WTC11 (cell line): ENCODE measurements around the gene MYO7B.

Experiments
- CREB1 ChIP-seq: sonication (generic); formaldehyde crosslinking; IDR thresholded peaks from 2 replicates; pipeline ENCODE4 v1.8.0; 2023; ENCODE audit warnings: mild to moderate bottlenecking, missing genetic modification reagents
- CREM ChIP-seq: sonication (generic); formaldehyde crosslinking; IDR thresholded peaks from 2 replicates; pipeline ENCODE4 v1.8.1; 2022; ENCODE audit warnings: mild to moderate bottlenecking, missing genetic modification reagents, moderate library complexity
- NFYB ChIP-seq: sonication (generic); formaldehyde crosslinking; conservative IDR thresholded peaks from 2 replicates; pipeline ENCODE4 v1.8.0; 2022; ENCODE audit warnings: low read depth, missing genetic modification reagents
- NR1H2 ChIP-seq: sonication (generic); formaldehyde crosslinking; IDR thresholded peaks from 2 replicates; pipeline ENCODE4 v1.9.0; 2021; ENCODE audit warnings: mild to moderate bottlenecking, moderate library complexity, missing genetic modification reagents
- RELA ChIP-seq: sonication (generic); formaldehyde crosslinking; IDR thresholded peaks from 2 replicates; pipeline ENCODE4 v1.8.1; 2022; ENCODE audit warnings: missing genetic modification reagents, mild to moderate bottlenecking, borderline replicate concordance
- SMAD3 ChIP-seq: sonication (generic); formaldehyde crosslinking; IDR thresholded peaks from 2 replicates; pipeline ENCODE4 v1.8.0; 2022; ENCODE audit warnings: missing genetic modification reagents, mild to moderate bottlenecking, borderline replicate concordance
- TEAD1 ChIP-seq: sonication (generic); formaldehyde crosslinking; IDR thresholded peaks from 2 replicates; pipeline ENCODE4 v1.8.0; 2022; ENCODE audit warnings: mild to moderate bottlenecking, missing genetic modification reagents
- TEAD4 ChIP-seq: sonication (generic); formaldehyde crosslinking; IDR thresholded peaks from 2 replicates; pipeline ENCODE4 v1.8.0; 2022; ENCODE audit warnings: mild to moderate bottlenecking, missing genetic modification reagents
- ZNF138 ChIP-seq: sonication (generic); formaldehyde crosslinking; conservative IDR thresholded peaks from 2 replicates; pipeline ENCODE4 v1.8.1; 2022; ENCODE audit warnings: mild to moderate bottlenecking, moderate library complexity, missing genetic modification reagents
- TF ChIP-seq, protein P1 (sequence below): fragments of 200-600 bp; IDR thresholded peaks from 2 replicates; pipeline ENCODE4 v1.8.0; 2022; ENCODE audit warnings: antibody characterized with exemption
- TF ChIP-seq, protein P2 (sequence below): sonication (generic); formaldehyde crosslinking; IDR thresholded peaks from 2 replicates; pipeline ENCODE4 v1.8.0; 2022; ENCODE audit warnings: mild to moderate bottlenecking, missing genetic modification reagents
- TF ChIP-seq, protein P3 (sequence below): sonication (generic); formaldehyde crosslinking; IDR thresholded peaks from 2 replicates; pipeline ENCODE4 v1.8.1; 2023; ENCODE audit warnings: mild to moderate bottlenecking, missing genetic modification reagents
- TF ChIP-seq, protein P4 (sequence below): fragments of 250-450 bp; sonication (Bioruptor Pico); IDR thresholded peaks from 2 replicates; pipeline ENCODE4 v1.9.0; 2021; ENCODE audit warnings: mild to moderate bottlenecking, borderline replicate concordance

DNA sequence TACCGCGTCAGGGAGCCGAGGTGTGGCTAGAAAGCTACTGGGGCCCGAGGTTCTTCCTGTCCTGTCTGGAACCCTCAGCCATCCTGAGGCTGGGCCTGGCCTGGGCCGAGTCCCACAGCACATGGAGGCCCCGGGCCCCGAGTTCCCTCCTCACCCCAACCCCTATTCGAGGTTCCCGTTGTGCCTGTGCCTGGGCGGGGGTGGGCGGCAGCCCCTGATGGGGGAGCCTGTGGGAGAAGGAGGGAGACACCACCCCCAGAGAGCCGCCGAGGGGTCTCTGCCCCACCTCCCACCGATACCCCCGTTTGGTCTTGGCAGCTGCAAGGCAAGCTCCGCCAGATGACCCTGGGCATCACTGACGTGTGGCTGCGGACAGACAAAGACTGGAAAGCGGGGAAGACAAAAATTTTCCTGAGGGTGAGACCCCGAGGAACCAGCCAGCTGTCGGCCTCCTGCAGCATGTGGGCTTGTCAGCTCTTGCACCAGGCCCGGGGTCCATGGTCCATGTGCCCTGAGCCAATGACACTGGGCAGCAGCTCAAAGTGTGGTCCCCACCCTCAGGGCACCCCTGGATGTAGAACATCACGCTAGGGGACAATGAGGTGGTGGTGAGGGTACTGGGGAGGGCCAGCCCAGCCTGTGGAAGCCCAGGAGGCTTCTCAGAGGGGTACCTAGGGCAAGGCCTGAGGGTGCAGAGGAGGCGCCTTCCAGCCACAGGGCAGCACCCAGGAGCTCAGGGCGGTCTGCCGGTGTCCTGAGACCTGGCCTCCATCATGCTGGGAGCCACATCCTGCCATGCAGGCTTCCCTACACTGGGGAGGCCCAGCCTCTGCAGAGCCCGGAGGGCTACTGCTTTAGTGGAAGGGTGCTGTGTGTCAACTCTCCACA lies 58.0 kb downstream of the MYO7B start:
- TF ChIP-seq RELA (no peak), NFYB (CRISPR knock-in tag) (no peak), CREB1 (CRISPR knock-in tag) (no peak), NR1H2 (CRISPR knock-in tag) (no peak), SMAD3 (no peak), ZNF138 (CRISPR knock-in tag) (no peak), CREM (no peak), TEAD1 (CRISPR knock-in tag) (no peak), TEAD4 (no peak)
- TF ChIP-seq, protein P1, sequence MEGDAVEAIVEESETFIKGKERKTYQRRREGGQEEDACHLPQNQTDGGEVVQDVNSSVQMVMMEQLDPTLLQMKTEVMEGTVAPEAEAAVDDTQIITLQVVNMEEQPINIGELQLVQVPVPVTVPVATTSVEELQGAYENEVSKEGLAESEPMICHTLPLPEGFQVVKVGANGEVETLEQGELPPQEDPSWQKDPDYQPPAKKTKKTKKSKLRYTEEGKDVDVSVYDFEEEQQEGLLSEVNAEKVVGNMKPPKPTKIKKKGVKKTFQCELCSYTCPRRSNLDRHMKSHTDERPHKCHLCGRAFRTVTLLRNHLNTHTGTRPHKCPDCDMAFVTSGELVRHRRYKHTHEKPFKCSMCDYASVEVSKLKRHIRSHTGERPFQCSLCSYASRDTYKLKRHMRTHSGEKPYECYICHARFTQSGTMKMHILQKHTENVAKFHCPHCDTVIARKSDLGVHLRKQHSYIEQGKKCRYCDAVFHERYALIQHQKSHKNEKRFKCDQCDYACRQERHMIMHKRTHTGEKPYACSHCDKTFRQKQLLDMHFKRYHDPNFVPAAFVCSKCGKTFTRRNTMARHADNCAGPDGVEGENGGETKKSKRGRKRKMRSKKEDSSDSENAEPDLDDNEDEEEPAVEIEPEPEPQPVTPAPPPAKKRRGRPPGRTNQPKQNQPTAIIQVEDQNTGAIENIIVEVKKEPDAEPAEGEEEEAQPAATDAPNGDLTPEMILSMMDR: no peak
- TF ChIP-seq, protein P2, sequence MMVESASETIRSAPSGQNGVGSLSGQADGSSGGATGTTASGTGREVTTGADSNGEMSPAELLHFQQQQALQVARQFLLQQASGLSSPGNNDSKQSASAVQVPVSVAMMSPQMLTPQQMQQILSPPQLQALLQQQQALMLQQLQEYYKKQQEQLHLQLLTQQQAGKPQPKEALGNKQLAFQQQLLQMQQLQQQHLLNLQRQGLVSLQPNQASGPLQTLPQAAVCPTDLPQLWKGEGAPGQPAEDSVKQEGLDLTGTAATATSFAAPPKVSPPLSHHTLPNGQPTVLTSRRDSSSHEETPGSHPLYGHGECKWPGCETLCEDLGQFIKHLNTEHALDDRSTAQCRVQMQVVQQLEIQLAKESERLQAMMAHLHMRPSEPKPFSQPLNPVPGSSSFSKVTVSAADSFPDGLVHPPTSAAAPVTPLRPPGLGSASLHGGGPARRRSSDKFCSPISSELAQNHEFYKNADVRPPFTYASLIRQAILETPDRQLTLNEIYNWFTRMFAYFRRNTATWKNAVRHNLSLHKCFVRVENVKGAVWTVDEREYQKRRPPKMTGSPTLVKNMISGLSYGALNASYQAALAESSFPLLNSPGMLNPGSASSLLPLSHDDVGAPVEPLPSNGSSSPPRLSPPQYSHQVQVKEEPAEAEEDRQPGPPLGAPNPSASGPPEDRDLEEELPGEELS (CRISPR knock-in tag): no peak
- TF ChIP-seq, protein P3, sequence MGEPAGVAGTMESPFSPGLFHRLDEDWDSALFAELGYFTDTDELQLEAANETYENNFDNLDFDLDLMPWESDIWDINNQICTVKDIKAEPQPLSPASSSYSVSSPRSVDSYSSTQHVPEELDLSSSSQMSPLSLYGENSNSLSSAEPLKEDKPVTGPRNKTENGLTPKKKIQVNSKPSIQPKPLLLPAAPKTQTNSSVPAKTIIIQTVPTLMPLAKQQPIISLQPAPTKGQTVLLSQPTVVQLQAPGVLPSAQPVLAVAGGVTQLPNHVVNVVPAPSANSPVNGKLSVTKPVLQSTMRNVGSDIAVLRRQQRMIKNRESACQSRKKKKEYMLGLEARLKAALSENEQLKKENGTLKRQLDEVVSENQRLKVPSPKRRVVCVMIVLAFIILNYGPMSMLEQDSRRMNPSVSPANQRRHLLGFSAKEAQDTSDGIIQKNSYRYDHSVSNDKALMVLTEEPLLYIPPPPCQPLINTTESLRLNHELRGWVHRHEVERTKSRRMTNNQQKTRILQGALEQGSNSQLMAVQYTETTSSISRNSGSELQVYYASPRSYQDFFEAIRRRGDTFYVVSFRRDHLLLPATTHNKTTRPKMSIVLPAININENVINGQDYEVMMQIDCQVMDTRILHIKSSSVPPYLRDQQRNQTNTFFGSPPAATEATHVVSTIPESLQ (CRISPR knock-in tag): no peak
- TF ChIP-seq, protein P4, sequence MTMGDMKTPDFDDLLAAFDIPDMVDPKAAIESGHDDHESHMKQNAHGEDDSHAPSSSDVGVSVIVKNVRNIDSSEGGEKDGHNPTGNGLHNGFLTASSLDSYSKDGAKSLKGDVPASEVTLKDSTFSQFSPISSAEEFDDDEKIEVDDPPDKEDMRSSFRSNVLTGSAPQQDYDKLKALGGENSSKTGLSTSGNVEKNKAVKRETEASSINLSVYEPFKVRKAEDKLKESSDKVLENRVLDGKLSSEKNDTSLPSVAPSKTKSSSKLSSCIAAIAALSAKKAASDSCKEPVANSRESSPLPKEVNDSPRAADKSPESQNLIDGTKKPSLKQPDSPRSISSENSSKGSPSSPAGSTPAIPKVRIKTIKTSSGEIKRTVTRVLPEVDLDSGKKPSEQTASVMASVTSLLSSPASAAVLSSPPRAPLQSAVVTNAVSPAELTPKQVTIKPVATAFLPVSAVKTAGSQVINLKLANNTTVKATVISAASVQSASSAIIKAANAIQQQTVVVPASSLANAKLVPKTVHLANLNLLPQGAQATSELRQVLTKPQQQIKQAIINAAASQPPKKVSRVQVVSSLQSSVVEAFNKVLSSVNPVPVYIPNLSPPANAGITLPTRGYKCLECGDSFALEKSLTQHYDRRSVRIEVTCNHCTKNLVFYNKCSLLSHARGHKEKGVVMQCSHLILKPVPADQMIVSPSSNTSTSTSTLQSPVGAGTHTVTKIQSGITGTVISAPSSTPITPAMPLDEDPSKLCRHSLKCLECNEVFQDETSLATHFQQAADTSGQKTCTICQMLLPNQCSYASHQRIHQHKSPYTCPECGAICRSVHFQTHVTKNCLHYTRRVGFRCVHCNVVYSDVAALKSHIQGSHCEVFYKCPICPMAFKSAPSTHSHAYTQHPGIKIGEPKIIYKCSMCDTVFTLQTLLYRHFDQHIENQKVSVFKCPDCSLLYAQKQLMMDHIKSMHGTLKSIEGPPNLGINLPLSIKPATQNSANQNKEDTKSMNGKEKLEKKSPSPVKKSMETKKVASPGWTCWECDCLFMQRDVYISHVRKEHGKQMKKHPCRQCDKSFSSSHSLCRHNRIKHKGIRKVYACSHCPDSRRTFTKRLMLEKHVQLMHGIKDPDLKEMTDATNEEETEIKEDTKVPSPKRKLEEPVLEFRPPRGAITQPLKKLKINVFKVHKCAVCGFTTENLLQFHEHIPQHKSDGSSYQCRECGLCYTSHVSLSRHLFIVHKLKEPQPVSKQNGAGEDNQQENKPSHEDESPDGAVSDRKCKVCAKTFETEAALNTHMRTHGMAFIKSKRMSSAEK (CRISPR knock-in tag): no peak
